Colon (tissue), 2 donors: Measurements from ENCODE around the gene EXOG.

ENCODE experiments used
- FAIRE-seq: peaks from 2 replicates; lab custom pipeline; 2012; peaks lifted over from hg19 to GRCh38; lab: Jason Lieb, UNC
- donor health status: control.
- donor health status: control.

Gene EXOG

DNA sequence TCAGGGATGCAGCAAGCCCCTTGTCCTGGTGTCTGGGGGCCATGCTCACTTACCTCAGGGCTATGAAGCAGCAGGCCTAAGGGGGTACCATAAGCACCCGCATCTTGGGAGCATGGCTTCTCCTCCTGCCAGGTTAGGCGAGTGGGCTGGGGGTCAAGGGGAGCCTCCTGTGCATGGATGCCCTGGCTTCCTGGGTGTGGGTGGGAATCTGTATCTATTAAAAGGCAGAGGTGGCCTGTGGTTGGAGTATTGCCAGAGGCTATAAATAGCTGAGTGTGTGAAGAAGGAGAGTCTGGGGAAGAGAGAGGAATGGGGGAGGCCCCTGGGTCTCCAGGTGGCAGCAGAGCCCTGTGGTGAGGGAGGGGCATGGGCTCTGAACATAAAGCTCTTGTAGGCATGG, 22.9 kb upstream of the EXOG start:
- no peak for FAIRE-seq

DNA sequence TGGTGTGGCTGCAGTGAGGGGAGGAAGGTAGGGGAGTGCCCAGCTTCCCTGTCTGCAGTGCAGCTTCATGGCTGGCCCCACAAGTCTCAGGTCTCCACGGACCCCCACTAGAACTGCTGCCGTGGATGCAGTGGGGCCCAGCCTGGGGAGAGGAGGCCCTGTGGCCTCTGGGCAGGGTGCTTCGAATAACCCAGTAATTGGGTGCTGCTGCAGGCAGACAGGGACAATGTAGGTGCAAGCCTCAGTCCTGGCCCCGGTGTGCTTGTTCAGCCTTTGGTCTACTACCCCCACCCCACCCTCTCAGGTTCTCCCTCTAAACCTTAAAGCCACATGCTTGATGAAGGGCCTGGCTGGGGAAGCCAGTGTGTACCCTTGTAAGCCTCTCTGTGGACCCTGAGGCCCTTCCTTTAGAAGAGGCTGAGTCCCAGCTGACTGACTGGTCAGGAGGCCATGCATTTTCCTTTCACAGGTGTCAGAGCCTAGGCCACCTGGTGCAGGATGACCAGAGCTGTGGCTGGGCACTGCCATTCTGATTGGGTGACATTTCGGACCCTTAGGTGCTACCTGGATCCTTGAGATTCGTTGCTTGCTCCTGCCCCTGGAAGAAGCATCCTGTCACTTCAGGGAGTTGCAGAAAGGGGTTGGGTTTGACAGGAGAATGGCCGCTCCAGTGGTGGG, 21.1 kb upstream of the EXOG start:
- no peak for FAIRE-seq

DNA sequence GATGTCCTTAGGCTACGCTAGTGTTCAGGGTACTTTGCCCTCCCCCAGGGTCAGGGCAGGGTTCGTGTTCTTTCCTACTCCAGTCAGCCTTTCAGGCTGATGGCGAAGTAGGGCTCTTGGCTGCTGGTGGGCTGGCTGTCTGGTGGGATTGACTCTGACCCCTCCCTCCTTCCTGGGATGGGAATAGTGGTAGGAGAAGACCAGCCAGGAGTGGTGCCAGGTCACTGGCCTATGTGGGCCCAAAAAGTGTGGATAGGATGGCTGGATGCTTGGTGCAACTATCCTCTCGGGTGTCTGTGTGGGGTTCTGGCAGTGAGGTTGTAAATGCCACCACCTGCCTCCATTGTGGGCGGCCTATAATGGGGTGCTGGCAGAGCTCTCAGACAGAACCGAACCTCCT, 20.4 kb upstream of the EXOG start:
- FAIRE-seq = no peak

DNA sequence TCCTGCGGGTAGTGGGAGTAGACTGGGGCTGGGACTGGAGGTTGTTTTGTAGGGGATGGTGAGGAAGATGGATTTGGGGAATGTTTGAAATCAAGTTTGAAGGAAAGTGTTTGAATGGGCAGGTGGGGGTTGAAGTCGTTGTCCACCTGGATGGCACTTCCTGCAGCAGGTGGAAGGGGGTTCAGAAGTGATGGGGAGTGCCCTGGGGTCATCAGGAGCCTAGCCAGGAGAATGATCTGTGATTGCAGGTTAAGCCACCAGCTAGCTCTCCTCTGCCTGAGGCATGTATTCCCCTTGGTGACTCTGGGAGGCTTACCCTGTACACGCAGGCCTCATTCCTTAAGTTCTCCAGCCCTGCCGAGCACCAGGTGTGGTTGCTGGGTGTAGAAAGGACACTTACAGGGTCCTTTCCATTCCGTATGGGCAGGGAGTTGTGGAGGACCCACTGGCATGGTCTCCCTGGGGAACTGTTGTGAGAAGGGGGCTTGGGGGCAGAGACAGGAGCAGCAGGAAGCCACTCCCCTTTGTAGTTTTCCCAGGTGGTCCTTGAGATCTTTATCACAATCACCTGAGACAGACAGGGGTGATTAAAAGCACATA, 19.9 kb upstream of the EXOG start:
- no peak for FAIRE-seq

DNA sequence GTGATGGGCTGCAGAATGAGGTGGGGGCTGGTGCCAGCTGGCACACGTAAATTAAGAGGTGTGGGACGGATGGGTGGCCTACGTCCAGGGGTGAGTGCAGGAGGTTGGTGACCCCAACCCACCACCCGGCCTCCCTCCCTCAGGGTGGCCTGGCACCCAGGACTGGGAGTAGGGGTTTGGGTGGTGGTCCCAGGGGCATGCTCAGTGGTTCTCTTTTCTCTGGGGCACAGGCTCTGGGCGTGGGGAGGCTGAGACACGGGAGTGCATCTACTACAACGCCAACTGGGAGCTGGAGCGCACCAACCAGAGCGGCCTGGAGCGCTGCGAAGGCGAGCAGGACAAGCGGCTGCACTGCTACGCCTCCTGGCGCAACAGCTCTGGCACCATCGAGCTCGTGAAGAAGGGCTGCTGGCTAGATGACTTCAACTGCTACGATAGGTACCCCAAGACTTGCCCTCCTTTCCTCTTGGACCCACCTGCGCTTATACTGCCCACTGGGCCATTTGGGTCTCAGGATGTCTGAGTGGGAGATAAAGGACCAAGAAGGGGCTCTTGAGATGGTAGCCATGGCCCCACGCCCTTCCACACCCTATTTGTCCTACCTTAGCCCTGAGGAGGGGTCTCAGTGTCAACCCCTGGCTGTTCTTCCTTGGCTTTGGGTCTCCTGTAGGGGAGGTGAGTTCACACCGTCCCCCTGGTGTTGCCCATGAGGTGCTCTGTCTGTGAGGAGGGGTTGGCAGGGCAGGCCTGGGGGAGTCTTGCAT, 18.9 kb upstream of the EXOG start:
- FAIRE-seq = no peak

DNA sequence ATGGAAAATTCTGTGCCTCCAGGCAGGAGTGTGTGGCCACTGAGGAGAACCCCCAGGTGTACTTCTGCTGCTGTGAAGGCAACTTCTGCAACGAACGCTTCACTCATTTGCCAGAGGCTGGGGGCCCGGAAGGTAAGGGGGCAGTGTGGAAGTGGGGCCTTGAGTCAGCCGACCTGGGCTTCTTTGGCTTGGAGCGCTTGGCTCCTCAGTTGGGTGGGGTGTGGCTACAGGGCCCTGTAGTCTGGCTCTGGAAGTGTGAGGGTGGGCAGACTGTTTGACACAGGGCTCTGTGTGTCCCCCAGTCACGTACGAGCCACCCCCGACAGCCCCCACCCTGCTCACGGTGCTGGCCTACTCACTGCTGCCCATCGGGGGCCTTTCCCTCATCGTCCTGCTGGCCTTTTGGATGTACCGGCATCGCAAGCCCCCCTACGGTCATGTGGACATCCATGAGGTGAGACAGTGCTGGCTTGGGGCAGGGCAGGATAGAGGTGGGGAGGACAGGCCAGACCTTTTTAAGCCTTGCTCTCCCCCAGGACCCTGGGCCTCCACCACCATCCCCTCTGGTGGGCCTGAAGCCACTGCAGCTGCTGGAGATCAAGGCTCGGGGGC, 18.2 kb upstream of the EXOG start:
- no peak for FAIRE-seq

DNA sequence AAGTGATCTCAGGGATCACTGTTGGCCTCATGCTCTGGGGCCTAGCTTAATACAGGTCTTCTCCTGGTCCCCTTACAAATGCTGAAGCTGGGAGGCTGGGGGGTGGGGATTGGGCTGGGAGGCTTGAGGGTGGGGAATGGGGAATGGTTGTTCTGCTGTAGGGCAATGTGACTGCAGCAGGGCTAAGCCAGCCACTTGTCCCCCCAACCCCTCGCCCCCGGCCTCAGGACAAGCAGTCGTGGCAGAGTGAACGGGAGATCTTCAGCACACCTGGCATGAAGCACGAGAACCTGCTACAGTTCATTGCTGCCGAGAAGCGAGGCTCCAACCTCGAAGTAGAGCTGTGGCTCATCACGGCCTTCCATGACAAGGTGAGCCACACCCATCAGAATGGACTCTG, 17.2 kb upstream of the EXOG start:
- no peak for FAIRE-seq

DNA sequence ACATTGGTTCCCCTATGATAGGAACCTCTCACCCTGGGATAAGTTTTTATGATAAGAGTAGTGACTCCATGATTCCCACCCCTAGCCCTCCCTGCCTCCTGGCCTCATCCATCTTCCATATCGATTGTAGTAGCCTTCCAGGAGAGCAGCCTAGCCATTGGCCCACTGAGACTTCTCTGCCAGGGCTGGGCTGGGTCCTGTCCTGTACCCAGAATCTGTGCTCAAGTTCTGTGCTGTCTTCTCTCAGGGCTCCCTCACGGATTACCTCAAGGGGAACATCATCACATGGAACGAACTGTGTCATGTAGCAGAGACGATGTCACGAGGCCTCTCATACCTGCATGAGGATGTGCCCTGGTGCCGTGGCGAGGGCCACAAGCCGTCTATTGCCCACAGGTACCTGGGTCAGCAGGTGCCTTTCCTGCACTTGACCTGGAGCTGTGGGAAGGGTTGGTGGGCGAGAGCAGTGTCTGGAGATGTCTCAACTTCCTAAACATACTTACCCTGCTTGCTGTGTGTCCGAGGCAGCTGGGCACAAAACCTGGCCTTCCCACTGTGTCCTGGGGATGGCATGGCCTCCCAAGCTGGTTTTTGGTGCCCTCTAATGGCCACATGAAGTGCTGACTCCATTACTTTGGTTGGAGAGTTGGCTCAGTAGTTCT, 16.6 kb upstream of the EXOG start:
- FAIRE-seq = no peak

DNA sequence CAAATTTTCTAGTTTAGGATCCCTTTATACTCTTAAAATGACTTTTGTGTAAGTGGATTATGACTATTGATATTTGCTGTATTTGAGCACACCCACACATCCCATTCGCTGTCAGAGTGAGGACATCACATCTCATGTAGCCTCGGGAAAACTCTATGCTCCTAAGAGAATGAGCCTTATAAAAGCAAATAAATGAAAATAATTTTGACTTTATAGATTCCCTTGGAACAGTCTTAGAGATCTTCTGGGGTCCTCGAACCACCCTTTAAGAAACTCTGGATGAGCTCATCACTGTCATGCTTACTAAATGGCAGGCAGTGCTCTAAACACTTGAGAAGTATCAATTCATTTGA, 16.1 kb upstream of the EXOG start:
- FAIRE-seq = no peak

DNA sequence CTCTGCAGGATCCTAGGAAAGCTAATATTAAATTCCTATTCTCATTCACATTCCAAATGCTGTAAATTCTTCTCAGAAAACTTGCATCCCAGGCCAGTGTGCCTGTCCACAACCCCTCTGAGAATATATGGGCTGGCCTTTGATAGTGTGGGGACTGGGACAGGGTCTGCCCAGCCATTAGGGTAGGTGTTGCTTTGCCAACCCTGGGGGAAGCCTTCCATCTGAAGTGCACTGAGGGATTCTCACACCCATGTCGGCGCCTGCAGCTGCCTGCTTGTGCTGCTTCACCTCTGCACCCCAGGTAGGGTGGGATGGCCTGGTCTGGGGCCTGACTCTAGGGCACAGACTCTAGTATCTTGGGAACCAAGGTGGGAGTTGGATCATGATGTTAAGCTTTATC, 15.2 kb upstream of the EXOG start:
- no peak for FAIRE-seq

DNA sequence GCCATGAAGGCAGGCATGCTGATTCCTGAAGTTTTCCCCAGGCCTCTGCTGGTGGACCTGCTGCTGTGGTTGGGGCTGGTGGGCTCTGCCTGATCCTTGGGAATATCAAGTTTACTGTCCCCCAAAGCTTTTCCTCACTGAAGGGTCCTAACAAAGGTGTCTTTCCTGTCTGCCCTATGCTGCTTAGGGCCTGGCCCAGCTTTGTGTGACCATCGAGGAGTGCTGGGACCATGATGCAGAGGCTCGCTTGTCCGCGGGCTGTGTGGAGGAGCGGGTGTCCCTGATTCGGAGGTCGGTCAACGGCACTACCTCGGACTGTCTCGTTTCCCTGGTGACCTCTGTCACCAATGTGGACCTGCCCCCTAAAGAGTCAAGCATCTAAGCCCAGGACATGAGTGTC, 13.2 kb upstream of the EXOG start:
- no peak for FAIRE-seq

DNA sequence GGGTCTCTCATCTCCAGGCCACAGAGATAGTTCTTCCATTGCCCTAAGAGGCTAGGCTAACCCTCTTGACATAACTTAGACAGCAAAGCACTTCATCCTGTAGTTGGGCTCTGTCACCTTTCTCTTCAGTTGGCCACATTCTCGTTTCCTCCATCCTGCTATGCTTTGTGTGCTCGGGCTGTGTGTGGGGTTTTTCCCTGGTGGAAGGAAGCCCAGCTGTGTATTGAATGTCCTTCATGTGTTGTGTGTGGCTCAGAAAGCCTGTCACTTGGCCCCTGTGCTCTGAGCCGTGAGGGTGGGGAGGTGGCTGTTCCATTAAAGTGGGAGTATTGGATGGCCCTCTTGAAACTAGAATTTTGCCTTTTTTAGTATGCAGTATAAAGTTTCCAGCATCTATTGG, 8.8 kb upstream of the EXOG start:
- no peak for FAIRE-seq

DNA sequence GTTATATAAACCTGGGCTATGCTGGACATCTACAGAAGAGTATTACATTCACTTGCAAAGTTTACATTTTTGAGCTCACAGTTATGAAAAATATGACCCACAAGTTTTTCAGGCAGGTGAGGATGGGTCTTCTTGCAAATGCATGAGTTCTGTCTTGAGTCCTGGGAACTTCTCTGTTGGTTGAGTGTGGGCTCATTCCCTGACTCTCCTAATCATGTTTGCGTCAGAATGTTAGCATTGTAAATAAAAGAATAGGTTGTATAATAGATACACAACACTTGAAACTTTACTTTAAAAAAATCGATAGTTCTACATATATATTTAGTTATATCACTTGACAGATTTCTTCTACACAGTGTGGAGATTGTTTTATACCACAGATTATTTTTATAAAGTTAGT, 7.2 kb upstream of the EXOG start:
- FAIRE-seq = no peak

DNA sequence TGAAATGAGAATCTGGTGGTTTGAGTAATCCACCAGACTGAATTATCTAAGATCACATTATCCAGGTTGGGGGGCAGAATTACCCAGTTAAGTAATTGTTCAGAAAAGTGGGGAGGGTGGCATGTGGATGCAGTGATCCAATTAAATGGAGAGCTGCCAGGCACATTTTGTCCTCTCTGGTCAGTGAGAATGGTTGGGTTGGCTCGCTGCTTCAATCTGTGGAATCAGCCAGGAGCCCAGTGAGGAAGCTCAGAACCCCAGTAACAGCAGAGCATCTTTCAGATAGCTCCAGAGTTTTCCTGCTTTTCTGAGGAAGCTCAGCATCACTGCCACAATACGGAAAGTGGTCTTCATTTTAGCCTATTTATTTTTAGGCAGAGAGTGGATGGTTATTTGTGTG, 6.4 kb upstream of the EXOG start:
- FAIRE-seq = no peak

DNA sequence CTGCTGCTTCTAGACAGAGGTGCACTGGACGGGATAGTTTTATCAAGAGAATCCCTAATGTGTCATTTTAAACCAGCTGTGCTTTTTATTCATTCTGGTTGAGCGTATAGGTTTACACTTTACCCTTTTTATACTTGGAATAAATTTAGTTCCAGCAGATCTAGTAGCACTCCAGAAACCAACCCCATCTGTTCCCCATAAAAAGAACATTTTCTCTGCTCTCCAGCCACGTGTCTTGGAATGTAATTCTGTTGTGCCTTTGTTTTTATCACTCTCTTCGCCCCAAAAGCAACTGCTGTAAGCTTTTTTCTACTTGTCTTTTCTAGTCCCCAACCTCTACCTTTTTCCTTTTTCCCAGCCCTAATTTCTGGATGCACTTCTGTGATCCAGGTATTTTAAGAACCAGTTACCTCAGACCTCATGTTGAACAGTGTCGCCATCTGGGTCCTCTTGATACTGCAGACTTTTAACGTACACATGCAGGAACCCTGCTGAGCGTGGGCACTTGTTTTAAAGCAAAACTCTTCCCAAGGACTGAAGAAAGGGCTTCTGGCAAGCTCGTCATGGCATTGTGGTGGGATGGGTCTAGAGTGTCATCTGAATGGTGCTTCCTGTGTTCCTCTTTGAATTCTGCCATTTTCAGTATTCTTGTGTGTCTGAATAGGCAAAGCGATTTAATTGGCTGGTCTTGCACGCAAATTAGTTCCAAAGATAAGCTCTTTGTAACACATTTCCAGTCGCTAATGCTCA, 5.7 kb upstream of the EXOG start:
- no peak for FAIRE-seq

DNA sequence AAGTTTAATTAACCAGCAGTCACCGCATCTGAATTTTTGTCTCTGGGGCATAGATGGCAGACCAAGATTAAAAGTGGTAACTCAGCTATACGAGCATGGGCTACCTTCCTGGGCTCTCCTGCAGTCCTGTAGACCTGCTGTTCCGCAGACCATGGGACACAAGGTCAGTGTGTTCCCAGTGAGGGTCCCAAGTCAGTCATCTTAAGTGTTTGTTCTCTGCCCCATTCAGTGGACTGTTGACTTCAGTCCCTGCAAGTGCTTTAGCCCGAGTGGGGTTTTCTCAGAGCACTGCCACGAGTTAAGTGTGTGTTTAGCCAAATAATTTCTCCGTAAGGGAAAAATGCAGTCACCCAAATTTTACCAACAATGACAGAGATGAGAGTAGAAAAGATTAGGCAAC, 4.9 kb upstream of the EXOG start:
- no peak for FAIRE-seq

DNA sequence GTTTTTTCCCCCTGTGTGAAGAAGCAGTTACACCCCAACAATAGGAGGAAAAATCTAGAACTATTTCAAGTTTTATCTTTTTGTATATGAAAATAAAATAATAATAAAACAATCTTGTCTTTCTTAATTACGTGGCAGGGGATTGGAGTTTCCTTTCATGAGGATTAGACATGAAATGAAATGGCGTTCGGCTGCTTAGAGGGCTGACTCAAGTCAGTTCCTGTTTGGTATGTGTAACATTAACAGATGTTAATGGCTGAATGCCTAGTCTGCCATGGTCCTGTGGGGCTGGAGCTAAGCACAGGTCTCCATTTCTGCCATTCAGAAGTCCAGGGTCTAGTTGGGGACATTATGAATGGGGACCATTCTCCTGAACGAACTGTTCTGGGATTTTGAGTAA, 3.1 kb upstream of the EXOG start:
- FAIRE-seq = no peak

DNA sequence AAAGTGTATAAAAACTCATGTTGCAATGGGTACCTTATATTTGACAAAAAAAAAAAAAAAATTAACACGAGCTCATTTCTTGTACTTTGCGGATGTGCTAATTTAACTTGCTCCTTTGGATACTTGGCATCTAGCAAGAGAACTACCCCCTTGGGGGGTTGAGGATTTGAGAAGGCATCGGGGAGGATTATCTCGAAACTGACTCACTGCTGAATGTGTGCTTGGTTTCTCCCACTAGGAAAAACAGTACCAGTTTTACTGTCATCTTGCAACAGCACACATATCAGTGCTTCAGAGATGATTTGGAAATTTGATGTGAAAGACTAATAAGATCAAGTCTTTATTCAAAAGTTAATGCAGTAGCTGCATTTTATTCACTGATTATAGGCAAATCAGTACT, 891 bp downstream of the EXOG start:
- FAIRE-seq = no peak

DNA sequence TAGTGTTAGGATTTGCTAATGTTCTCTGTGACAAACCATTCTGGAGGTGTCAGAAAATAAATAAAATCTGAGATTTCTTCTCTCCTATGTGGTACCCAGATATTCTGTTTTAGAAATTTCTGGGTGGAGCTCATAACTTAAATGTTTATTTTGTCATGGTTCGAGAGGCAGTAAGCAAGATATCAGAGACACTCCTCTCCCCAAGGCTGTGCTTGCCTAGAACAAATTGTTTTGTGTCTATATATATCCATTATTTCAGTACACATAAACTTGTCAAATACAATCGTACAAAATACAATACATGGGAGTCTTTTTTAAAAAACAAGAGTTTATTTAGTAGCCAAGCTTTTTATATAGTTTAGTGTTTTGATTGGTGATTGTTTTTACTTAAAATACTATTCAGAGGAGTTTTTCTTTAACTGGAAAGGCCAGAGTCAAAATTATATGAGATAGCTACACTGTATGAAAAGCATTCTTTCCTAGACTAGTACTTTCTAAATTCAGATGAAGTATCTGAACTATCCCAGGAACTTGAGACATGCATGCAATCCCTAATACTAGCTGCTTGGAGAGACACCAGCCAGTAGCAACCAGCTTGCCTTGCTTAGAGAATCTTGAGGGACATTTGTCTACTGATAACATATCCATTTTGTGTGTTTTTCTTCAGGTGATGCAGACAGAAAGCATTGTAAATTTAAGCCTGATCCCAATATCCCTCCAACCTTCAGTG, 4.7 kb downstream of the EXOG start:
- FAIRE-seq = no peak

DNA sequence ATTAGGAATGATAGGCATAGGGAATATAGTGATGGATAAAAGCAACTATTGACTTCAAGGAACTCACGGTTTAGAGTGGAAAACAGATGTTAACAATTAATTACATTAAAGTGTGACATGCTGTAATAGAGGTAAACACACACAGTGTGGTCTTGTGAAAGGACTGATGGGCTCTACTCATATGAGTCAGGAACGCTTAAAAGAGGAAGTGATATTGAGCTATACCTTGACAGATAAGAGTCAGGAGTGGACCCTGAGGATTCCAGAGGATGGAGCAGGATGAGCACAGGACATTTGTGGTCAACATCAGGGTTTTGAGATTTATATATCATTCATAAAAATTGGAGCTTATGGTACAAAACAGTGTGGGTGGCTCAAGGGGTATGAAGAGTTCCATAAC, 11.0 kb downstream of the EXOG start:
- no peak for FAIRE-seq

DNA sequence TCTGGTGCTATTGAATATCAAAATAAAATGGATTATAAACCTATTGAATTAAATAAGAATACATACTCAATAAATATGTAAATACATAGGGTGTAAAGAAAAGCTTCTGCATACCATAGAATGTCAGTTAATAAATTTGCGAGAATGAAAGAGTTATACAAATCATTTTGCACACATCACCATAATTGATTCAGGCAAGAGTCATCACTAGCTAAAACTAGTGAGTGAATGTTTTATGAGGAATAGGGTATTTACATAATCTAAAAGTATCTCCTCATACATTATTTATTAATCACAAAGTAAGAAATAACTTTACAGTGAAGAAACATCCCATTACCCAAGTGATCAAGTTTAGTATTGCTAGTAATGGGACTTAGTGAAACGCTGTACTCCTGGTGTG, 13.6 kb downstream of the EXOG start:
- FAIRE-seq = no peak
